HG03520 (cell line): ENCODE data around the gene CPNE9.
"Not testable (repeated sequence)": the region's sequence is repeated elsewhere in the genome, so short reads cannot be mapped to it uniquely, and the experiment has no call there.

Source experiments
- ATAC-seq: cut with Tn5 transposase; IDR thresholded peaks from one replicate; pipeline ENCODE4 v1.9.1; 2021; ENCODE audit warnings: mild to moderate bottlenecking, moderate library complexity; ENCODE audit not compliant: unreplicated experiment

Gene CPNE9

GRCh38 chr3:9770276-9770812 lies 66.7 kb downstream of the CPNE9 start:
- no peak for ATAC-seq

- not testable (repeated sequence) for ATAC-seq
Measured at GRCh38 chr3:9771007-9771406, 67.4 kb downstream of the CPNE9 start.

GRCh38 chr3:9776896-9777693 lies 73.5 kb downstream of the CPNE9 start:
- ATAC-seq = no peak

- no peak for ATAC-seq
Measured at GRCh38 chr3:9777694-9778021, 74.0 kb downstream of the CPNE9 start.

GRCh38 chr3:9778143-9779074 lies 74.8 kb downstream of the CPNE9 start:
- no peak for ATAC-seq

GRCh38 chr3:9779075-9779593 lies 75.5 kb downstream of the CPNE9 start:
- no peak for ATAC-seq
